OCI-LY3 (cell line): ENCODE results near the gene CX3CL1.

Source experiments
- H2AFZ ChIP-seq: fragments of 200-600, 300-600 bp; shearing (Covaris generic); 2 replicates; pipeline ENCODE4 v1.6.0; 2014; ENCODE audit warnings: antibody characterized with exemption, low read depth, low read length
- H3K27ac ChIP-seq: fragments of 200-600, 300-600 bp; sonication (generic); 2 replicates; pipeline ENCODE4 v1.5.1; 2014; ENCODE audit warnings: mild to moderate bottlenecking, low read length, moderate library complexity, mixed read lengths
- H3K27me3 ChIP-seq: fragments of 200-600, 300-600 bp; sonication (generic); 2 replicates; pipeline ENCODE4 v1.6.1; 2014; ENCODE audit warnings: low read depth, low read length, mixed read lengths
- H3K36me3 ChIP-seq: fragments of 200-600, 300-600 bp; sonication (generic); replicated peaks from 2 replicates; pipeline ENCODE3; 2014; ENCODE audit warnings: low read depth, low read length, mixed read lengths
- H3K4me1 ChIP-seq: fragments of 300-600, 200-600 bp; sonication (generic); 2 replicates; pipeline ENCODE4 v1.6.1; 2014; ENCODE audit warnings: low read length, mixed read lengths
- H3K4me2 ChIP-seq: fragments of 200-600, 300-600 bp; sonication (generic); 2 replicates; pipeline ENCODE4 v1.6.1; 2014; ENCODE audit warnings: low read length, mixed read lengths
- H3K4me3 ChIP-seq: fragments of 300-600, 200-600 bp; sonication (generic); 2 replicates; pipeline ENCODE4 v1.5.1; 2014; ENCODE audit warnings: antibody characterized with exemption, mild to moderate bottlenecking, low read length, moderate library complexity
- H3K79me2 ChIP-seq: fragments of 300-600, 200-600 bp; shearing (Covaris generic); 2 replicates; pipeline ENCODE4 v1.6.1; 2014; ENCODE audit warnings: mild to moderate bottlenecking, low read length, mixed read lengths
- H3K9ac ChIP-seq: fragments of 300-600, 200-600 bp; shearing (Covaris generic); 2 replicates; pipeline ENCODE4 v1.6.0; 2014; ENCODE audit warnings: mild to moderate bottlenecking, low read length, moderate library complexity
- H3K9me3 ChIP-seq: fragments of 200-600, 300-600 bp; shearing (Covaris generic); 2 replicates; pipeline ENCODE4 v1.6.1; 2014; ENCODE audit warnings: low read length, mixed read lengths; ENCODE audit not compliant: insufficient read depth
- H4K20me1 ChIP-seq: fragments of 200-600, 300-600 bp; sonication (generic); 2 replicates; pipeline ENCODE4 v1.6.1; 2016; ENCODE audit warnings: low read length, mixed read lengths; ENCODE audit not compliant: insufficient read depth
- EZH2phosphoT487 ChIP-seq: fragments of 200-600 bp; shearing (Covaris generic); IDR thresholded peaks from 2 replicates; pipeline ENCODE4 v1.6.1; 2018; ENCODE audit warnings: antibody characterized with exemption, mixed run types, low read depth
- TF ChIP-seq, protein P1 (sequence below): fragments of 200-600, 300-600 bp; sonication (generic); IDR thresholded peaks from 2 replicates; pipeline ENCODE4 v1.5.1; 2014; ENCODE audit warnings: antibody characterized with exemption, low read length, low read depth

CX3CL1 gene

DNA sequence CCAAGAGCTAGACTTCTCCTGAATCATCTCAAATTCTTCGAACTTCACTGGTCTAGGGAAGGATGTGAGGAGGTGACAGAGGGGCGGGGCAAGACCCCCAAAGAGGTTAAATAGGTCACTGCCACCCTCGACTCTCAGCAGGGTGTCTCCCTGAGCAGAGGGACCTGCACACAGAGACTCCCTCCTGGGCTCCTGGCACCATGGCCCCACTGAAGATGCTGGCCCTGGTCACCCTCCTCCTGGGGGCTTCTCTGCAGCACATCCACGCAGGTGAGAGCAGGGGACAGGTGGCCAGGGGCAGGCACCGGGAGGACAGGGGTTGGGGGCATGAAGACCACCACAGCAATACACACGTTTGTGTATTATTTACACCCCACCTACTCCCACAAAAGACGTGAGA is 41.4 kb downstream of the CX3CL1 start:
- H3K27me3 ChIP-seq: no peaks in the 10 kb centered on the region
- peak overlapping the region; percentile 54; the same call in 1 of the 2 replicates for H3K9ac ChIP-seq

DNA sequence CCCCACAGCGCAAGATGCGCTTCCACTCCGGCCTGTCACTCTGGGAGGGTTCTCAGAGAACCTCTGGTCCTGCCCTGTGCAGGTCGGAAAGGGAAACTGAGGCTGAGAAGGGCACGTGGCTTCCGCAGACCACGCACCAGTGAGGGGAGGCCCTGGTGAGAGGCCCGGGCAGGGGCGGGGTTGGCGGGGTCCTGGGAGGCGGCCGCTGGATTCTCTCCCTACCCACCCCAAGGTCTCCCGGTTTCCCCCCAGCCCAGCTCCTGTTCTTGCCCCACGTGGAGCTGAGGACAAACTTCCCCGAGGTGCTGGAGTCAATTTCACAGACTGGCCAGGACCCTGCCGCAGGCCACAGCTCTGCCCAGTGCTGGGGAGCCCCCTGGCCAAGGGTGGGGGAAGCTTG is 43.8 kb downstream of the CX3CL1 start:
- peak overlapping the region; percentile 92 for H3K4me2 ChIP-seq
- H3K9ac ChIP-seq: peak overlapping the region; percentile 85
- TF ChIP-seq, protein P1, sequence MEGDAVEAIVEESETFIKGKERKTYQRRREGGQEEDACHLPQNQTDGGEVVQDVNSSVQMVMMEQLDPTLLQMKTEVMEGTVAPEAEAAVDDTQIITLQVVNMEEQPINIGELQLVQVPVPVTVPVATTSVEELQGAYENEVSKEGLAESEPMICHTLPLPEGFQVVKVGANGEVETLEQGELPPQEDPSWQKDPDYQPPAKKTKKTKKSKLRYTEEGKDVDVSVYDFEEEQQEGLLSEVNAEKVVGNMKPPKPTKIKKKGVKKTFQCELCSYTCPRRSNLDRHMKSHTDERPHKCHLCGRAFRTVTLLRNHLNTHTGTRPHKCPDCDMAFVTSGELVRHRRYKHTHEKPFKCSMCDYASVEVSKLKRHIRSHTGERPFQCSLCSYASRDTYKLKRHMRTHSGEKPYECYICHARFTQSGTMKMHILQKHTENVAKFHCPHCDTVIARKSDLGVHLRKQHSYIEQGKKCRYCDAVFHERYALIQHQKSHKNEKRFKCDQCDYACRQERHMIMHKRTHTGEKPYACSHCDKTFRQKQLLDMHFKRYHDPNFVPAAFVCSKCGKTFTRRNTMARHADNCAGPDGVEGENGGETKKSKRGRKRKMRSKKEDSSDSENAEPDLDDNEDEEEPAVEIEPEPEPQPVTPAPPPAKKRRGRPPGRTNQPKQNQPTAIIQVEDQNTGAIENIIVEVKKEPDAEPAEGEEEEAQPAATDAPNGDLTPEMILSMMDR: no peak
- TF ChIP-seq EZH2phosphoT487: no peak
- H2AFZ ChIP-seq: peak overlapping the region; percentile 41; the same call in 1 of the 2 replicates
- H3K36me3 ChIP-seq: no peaks in the 10 kb centered on the region
- H4K20me1 ChIP-seq: no peaks in the 10 kb centered on the region
- no peaks in the 10 kb centered on the region for H3K9me3 ChIP-seq
- peak overlapping the region; percentile 68; the same call in 1 of the 2 replicates for H3K27ac ChIP-seq
- no peaks in the 10 kb centered on the region for H3K27me3 ChIP-seq
- H3K4me3 ChIP-seq: peak overlapping the region; percentile 71; the same call in 1 of the 2 replicates
- peaks cover 80% of the 10 kb centered on the region for H3K4me1 ChIP-seq
- H3K79me2 ChIP-seq: no peaks in the 10 kb centered on the region

More for the DNA sequence above, 41.4 kb downstream of the CX3CL1 start:
- no peak overlapping the region for H2AFZ ChIP-seq
- peaks cover 94% of the 10 kb centered on the region for H3K4me1 ChIP-seq
- no peak for TF ChIP-seq EZH2phosphoT487
- TF ChIP-seq, protein P1: no peak
- peak overlapping the region; percentile 61 for H3K4me2 ChIP-seq
- H3K9me3 ChIP-seq: no peaks in the 10 kb centered on the region
- H3K27ac ChIP-seq: peak overlapping the region; percentile 88
- H3K36me3 ChIP-seq: no peaks in the 10 kb centered on the region
- H3K79me2 ChIP-seq: no peaks in the 10 kb centered on the region
- H4K20me1 ChIP-seq: no peaks in the 10 kb centered on the region
- peak overlapping the region; percentile 30; the same call in 1 of the 2 replicates for H3K4me3 ChIP-seq

DNA sequence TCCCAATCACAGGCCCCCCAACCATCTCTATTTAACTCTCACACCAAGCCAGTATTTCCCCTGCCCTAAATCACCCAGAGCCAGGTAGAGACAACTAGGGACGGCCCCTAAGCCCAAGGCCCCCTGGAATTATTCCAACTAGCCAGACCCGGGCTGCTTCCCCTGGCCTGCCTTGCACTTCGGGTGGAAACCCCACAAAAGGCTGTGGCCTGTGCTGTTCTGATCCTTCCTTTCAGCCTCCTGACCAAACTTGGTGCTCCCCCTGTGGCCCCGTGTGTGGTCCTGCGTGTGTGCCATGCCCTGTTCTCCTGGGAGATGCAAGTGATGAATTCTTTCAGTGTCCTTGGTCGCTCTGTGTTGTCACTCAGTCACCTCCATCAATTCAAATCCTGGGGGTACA is 47.2 kb downstream of the CX3CL1 start:
- Histone ChIP-seq H3K9ac (no peak overlapping the region), H3K79me2 (no peaks in the 10 kb centered on the region), H4K20me1 (no peaks in the 10 kb centered on the region), H3K4me3 (no peak overlapping the region), H3K27me3 (no peaks in the 10 kb centered on the region), H3K4me2 (peak overlapping the region; percentile 80), H3K9me3 (no peaks in the 10 kb centered on the region), H3K36me3 (no peaks in the 10 kb centered on the region), H3K4me1 (peaks cover 56% of the 10 kb centered on the region), H2AFZ (peak overlapping the region; percentile 91), H3K27ac (no peak overlapping the region)
- no peak for TF ChIP-seq EZH2phosphoT487
- TF ChIP-seq, protein P1: no peak

DNA sequence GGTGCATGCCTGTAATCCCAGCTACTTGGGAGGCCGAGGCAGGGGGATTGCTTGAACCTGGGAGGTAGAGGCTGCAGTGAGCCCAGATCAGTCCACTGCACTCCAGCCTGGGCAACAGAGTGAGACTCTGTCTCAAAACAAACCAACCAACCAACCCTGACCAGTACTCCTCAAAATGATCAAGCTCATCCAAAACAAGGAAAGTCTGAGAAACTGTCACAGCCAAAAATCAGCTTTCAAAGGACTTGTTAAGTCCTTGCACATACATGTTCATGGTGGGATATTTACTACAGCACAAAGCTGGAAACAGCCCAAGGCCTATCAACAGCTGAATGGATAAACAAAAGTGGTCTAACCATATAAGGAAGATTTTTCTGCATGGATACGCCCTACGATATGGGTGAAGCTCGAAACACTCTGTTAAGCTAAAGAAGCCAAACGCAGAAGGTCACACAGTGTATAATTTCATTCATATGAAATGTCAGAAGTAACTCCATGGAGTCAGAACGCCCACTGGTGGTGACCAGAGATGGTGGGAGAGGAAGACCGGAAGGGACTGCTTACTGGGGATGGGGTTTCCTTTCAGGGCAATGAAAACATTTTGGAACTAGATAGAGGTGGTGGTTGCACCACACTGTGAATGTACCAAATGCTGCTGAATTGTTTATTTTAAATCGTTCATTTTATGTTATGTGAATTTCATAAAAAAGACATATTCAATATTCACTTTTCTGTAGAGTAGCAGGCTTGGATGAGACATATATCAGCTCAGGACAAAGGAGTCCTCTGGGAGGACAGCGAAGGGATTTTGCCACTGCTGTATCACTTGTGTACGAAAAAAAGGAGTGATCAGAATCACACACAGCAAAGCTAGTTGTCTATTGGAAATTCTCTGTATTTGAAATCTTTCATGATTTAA is 50.0 kb downstream of the CX3CL1 start:
- H3K9me3 ChIP-seq: no peaks in the 10 kb centered on the region
- H3K4me2 ChIP-seq: peak overlapping the region; percentile 59
- peaks cover 29% of the 10 kb centered on the region for H3K4me1 ChIP-seq
- H3K79me2 ChIP-seq: no peaks in the 10 kb centered on the region
- peak overlapping the region; percentile 27; the same call in 1 of the 2 replicates for H3K9ac ChIP-seq
- no peak overlapping the region for H3K27ac ChIP-seq
- H3K36me3 ChIP-seq: no peaks in the 10 kb centered on the region
- no peaks in the 10 kb centered on the region for H4K20me1 ChIP-seq
- no peaks in the 10 kb centered on the region for H3K27me3 ChIP-seq
- TF ChIP-seq, protein P1: peak; percentile 86
- TF ChIP-seq EZH2phosphoT487: no peak
- H2AFZ ChIP-seq: peak overlapping the region; percentile 76
- peak overlapping the region; percentile 33; the same call in 1 of the 2 replicates for H3K4me3 ChIP-seq
